OCI-M1 (cell line): ENCODE measurements around the gene CCDC34.
A peak's percentile ranks its signal among the peaks of the same experiment; 100 is the strongest.

Experiments
- DNase-seq: peaks from one replicate; lab custom pipeline; 2025; lab: John Stamatoyannopoulos, UW

CCDC34 gene

GRCh38 chr11:27392278-27393114 lies 29.5 kb upstream of the CCDC34 start:
- DNase-seq, result peak; percentile 87

GRCh38 chr11:27391331-27392015 lies 28.5 kb upstream of the CCDC34 start:
- DNase-seq, result no peak

GRCh38 chr11:27390318-27391295 lies 27.6 kb upstream of the CCDC34 start:
- peak; percentile 51 for DNase-seq

DNA sequence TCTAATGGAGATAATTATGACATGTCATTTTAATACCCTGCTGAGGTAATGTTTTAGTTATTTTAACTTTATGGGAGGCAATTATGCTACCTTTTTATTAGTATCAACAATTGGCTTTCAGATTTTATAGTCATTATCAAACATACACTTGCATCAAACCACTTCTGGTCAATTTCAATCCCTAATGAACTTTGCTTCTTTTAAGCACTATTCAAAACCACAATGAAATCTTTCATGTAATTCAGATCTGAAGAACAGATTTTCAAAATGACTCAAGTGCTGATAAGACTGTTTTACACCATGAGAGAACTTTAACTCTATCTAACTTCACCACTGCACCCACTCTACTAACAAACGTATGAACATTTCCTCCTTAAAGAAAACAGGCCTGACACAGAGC lies 25.9 kb upstream of the CCDC34 start:
- peak; percentile 54 for DNase-seq

DNA sequence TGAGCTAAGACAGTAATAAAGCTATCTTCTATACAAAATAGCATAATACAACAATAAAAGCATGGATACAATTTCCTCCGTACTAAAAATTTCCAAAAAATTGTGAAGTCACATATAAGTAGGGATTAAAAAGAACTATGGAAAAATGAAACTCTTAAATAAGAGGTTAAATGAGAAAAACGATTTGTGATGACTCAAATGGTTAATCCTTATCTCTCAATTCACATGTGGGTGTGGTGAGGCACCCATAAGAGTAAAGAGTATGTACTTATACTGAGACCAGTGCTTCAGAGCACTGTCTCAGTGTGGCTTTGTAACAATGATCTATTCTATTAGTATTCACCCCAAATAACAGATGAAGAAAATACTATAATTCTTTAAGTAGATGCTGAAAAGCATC lies 25.0 kb upstream of the CCDC34 start:
- peak; percentile 82 for DNase-seq

DNA sequence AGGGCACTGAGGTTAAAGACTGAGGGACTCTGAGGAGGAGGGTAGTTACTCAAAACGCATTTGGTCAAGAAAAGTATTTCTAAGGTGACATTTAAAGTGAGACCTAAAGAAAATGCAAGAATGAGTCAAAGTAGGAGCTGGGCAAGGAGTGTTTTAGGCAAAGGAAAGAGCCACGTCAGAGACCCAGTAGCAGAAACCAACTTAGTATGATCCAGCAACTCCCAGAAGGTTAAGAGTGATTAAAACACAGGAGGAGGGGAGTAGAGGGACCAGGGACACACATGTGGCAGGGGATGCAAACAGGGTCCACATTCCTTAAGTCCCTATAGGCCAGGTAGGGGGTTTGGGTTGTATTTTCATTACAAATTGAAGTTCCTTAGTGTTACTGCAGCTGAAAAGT lies 24.3 kb upstream of the CCDC34 start:
- peak; percentile 34 for DNase-seq

DNA sequence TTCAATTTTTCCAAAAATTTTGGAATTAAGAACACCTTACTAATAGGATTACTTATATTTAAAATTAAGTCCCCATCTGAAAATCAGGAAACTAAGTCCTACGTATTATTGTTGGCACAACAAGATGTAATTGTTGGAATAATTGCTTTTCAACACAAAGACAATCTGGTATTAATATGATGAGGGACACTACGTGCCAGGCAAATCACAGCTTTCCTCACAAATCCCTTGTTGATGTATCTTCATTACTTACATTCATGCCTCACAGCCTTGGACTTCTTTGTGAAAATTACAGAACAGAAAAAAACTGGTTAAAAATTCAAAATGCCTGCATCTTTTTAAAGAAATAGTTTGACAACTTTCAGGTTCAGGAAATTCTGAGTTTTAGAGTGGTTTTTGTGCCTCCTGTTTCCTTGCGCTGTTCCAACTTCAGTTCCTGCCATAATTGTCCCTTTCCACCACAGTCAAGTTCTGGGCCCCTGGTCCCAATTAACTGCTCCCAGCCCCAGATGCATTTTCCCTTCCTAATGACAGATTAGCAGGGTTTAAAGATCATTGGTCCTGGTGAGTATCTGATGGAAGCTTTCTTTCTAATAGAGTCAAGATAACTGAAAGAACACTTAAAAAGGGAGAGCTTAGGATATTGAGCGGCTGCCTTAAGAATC lies 23.3 kb upstream of the CCDC34 start:
- no peak for DNase-seq

GRCh38 chr11:27385245-27385644 lies 22.2 kb upstream of the CCDC34 start:
- no peak for DNase-seq

DNA sequence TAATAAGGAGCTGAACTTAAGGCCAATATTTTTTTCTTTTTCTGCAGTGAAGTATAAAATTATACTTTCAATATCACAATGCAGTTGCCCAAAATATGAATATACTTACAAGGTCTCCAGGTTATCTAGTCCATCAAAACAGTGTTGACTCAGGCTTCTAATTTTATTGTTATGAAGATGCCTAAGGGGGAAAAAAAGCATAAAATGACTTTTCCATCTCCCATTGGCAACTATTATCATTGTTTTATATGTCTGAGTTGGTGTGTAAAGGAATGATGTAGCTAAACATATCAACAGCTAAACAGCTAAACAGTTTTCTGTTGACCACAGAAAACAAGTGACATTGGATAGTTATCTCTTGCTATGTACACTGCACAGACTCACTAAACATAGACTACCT lies 21.2 kb upstream of the CCDC34 start:
- peak; percentile 22 for DNase-seq

DNA sequence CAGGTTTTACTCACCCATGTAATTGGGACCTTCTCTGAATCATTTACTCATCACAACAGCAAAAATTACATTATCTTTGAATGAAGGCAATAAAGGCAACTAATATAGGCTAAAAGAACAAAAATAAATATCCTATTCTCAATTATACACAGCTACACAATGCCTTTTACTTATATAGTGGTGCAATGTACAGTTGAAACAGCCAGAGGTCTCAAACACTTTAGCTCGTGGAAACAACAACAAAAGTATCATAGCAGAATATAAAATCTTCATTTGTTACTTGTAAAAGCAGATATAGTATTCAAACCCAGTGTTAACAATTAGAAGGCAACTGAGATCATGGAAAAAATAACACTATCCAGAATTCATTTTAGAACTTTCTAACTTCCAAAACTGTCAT lies 20.6 kb upstream of the CCDC34 start:
- DNase-seq, result peak; percentile 18

DNA sequence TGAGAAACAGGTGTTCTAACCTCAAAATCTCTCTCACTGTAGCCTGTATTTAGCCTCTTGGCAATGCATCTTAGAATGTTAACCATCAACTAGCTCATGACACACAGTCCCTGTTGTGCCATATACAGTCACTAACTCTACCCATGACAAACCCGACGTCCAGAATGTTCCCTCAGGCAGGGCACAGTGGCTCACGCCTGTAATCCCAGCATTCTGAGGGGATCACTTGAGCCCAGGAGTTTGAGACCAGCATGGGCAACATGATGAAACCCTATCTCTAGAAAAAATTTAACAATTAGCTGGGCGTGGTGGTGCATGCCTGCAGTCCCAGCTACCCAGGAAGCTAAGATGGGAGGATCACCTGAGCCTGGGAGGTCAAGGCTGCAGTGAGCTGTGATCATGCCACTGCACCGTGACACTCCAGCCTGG lies 18.2 kb upstream of the CCDC34 start:
- DNase-seq, result no peak

DNA sequence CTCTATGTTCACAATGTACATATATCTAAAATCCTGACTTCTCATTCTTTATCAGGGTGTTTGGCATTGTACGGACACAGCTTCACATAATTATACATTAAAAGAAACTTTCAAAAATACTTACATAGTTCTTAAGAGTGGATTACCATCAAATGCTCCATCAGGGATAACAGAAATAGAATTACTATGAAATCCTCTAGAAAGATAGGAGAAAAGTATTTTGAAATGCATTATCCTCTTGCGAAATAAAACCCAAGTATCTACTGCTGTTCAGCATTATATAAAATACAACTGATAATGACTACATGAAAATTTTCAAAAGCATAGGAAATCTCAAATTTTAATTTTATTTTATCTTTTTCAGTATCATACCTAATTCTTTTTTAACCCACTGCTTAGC lies 17.8 kb upstream of the CCDC34 start:
- no peak for DNase-seq

GRCh38 chr11:27379449-27379848 lies 16.4 kb upstream of the CCDC34 start:
- DNase-seq, result no peak

- DNase-seq, result no peak
These were observed 12.4 kb upstream of the CCDC34 start for GRCh38 chr11:27375370-27375769.

- DNase-seq, result no peak
These were observed 11.0 kb upstream of the CCDC34 start for GRCh38 chr11:27373856-27374602.

GRCh38 chr11:27373392-27373791 lies 10.4 kb upstream of the CCDC34 start:
- DNase-seq, result no peak

- DNase-seq, result peak; percentile 90
These were observed 9.1 kb upstream of the CCDC34 start for GRCh38 chr11:27372164-27372563.

DNA sequence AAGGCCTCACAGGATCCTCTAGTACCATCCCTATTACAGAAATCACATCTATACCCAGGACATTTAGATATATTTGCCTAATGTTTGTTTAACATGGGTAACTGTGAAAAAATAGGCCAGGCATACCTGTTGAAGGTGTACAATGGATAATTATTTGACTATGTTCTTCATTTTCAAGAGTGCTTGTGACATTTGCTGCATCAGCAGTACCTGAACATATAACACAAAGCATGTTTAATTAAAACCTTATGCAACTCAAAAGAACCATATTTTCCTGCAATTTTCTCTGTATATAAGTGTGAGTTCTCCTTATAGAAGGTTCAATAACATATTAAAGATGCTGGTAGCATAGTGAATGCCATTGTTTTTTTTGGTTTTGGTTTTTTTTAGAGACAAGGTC lies 8.5 kb upstream of the CCDC34 start:
- no peak for DNase-seq

- DNase-seq, result peak; percentile 14
These were observed 7.4 kb upstream of the CCDC34 start for GRCh38 chr11:27370374-27370773.

GRCh38 chr11:27367881-27368280 lies 4.9 kb upstream of the CCDC34 start:
- no peak for DNase-seq

GRCh38 chr11:27363576-27364117 lies 632 bp upstream of the CCDC34 start:
- DNase-seq, result no peak
